Fibroblast of the aortic adventitia (primary cell): Measurements from ENCODE around the gene NSUN7. TPM values are rescaled to one million over a fixed set of nuclear protein-coding genes. Genes with fewer than 3 reads are reported as not detected.
"Not testable (repeated sequence)": the region's sequence is repeated elsewhere in the genome, so short reads cannot be mapped to it uniquely, and the experiment has no call there.

ENCODE experiments used
- DNase-seq: peaks from one replicate; pipeline ENCODE4 v3.0.0-alpha.2; 2010; ENCODE audit warnings: low read depth
- H3K4me3 ChIP-seq: 2 replicates; pipeline ENCODE4 v1.5.1; 2011; ENCODE audit warnings: low read depth, mild to moderate bottlenecking, control low read depth, low read length, moderate library complexity
- total RNA-seq: library from RNA; depleted of rRNA; stranded (reverse); fragments of >200 nt; gene quantifications from 2 replicates; pipeline ENCODE4 v1.2.3, GENCODE V29; 2012; ENCODE audit warnings: low replicate concordance
- TF ChIP-seq, protein P1 (sequence below): IDR thresholded peaks from 2 replicates; pipeline ENCODE4 v1.5.1; 2011; ENCODE audit warnings: mild to moderate bottlenecking, low read length, control low read depth, inconsistent platforms; ENCODE audit not compliant: insufficient read depth

Gene NSUN7
- total RNA-seq: under 0.01 TPM in 1 of 2 replicates, not detected in the other

- H3K4me3 ChIP-seq: peak within 1 kb of the TSS; percentile 40
- TF ChIP-seq, protein P1, sequence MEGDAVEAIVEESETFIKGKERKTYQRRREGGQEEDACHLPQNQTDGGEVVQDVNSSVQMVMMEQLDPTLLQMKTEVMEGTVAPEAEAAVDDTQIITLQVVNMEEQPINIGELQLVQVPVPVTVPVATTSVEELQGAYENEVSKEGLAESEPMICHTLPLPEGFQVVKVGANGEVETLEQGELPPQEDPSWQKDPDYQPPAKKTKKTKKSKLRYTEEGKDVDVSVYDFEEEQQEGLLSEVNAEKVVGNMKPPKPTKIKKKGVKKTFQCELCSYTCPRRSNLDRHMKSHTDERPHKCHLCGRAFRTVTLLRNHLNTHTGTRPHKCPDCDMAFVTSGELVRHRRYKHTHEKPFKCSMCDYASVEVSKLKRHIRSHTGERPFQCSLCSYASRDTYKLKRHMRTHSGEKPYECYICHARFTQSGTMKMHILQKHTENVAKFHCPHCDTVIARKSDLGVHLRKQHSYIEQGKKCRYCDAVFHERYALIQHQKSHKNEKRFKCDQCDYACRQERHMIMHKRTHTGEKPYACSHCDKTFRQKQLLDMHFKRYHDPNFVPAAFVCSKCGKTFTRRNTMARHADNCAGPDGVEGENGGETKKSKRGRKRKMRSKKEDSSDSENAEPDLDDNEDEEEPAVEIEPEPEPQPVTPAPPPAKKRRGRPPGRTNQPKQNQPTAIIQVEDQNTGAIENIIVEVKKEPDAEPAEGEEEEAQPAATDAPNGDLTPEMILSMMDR: no peak
- no peak for DNase-seq
Observed at GRCh38 chr4:40749717-40750460, at the start of gene NSUN7. NSUN7 (plus strand) TSS chr4:40749955; CDS start chr4:40750694, 739 bp downstream.

DNA sequence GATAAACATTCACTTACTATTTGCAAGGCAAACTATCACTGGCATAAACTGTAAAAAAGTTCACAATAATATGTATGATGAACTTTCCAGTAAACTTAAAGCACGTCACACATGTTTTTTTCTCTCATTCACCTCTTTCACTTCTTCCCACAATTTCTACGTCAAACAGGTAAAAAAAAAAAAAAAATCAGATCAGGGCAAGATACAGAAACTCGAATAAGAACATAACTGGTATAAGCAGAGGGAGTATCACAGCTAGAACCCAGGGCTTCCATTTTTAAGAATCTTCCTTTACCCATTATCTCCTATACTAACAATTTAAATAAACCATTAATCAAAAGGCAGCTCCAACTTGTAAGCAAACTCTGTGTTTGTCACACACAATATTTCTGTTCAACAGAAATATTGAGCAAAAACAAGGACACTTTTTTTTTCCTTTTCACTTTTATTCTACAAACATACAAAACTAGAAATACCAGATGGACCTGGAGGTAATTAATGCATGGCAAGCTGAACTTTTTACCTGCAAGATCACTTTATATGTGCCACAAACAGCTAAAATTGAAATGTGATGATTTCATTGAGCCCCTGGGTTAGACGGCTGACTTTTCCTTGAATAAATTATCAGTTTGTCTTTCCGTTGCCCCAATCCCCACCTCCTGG is 47.5 kb upstream of the NSUN7 start:
- TF ChIP-seq, protein P1: no peak
- DNase-seq: no peak
- H3K4me3 ChIP-seq: no peak overlapping the region

GRCh38 chr4:40702800-40703151 is 47.0 kb upstream of the NSUN7 start:
- TF ChIP-seq, protein P1: no peak
- no peak overlapping the region for H3K4me3 ChIP-seq
- DNase-seq: no peak

DNA sequence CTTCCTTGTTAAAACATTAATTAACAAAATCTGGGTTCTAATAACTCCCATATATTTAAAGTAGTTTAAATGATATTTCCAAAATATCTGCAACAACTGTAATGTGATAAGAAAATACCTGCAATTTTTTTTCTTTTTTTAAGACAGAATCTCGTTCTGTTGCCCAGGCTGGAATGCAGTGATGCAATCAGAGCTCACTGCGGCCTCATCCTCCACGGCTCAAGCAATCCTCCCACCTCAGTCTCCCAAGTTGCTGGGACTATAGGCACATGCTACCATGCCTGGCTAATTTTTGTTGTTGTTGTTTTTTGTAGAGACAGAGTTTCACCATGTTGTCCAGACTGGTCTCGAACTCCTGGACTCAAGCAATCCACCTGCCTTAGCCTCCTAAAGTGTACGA is 45.7 kb upstream of the NSUN7 start:
- TF ChIP-seq, protein P1: no peak
- no peak for DNase-seq
- H3K4me3 ChIP-seq: no peak overlapping the region

DNA sequence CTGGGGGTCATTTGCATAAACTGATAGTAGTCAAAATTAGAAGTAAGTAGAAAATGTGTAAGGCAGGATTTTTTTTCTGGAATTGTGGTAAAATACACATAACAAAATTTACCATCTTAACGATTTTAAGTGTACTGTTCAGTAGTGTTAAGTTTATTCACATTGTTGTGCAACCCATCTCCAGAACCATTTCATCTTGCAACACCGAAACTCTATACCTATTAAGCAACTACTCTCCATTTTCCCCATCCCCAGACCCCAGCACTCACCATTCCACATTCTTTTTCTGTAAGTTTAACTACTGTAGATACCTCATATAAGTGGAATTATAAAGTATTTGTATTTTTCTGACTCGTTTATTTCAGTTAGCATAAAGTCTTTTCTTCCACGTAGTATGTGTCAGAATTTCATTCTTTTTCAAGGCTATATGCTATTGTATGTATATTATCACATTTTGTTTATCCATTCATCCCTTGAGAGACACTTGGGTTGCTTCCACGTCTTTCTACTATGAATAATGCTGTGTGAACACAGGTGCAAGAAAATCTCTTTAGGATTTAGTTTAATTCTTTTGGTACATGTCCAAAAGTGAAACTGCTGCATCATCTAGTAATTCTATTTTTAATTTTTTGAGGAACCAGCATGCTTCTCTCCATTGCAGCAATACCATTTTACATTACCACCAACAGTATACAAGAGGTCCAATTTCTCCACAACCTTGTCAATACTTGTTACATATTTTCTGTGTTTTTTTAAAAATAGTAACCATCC is 39.1 kb upstream of the NSUN7 start:
- DNase-seq: peak; percentile 9
- H3K4me3 ChIP-seq: no peak overlapping the region
- TF ChIP-seq, protein P1: no peak

GRCh38 chr4:40713001-40713400 is 36.8 kb upstream of the NSUN7 start:
- not testable (repeated sequence) for DNase-seq, H3K4me3 ChIP-seq

- no peak for DNase-seq
- H3K4me3 ChIP-seq: no peak overlapping the region
- TF ChIP-seq, protein P1: no peak
Observed at GRCh38 chr4:40713798-40714197, 36.0 kb upstream of the NSUN7 start.
